ENCODE measurements around the gene MRGPRF. TPM values are rescaled to one million over a fixed set of nuclear protein-coding genes. Genes with fewer than 3 reads are reported as not detected.

MRGPRF gene
- total and polyA plus RNA-seq, 2 of the 8 experiments (the other 6 are each of a cell fraction or from before 2014, with no cell fraction given), result 7.5 to 11.0 TPM

GRCh38 chr11:68961245-68961644, 51.8 kb downstream of the MRGPRF start:
- Histone ChIP-seq H4K91ac (replicated peaks; ENCODE audit: insufficient read length, low read length) (no peak overlapping the region), H3K4me3 (ENCODE audit: extremely low read depth in 1 of 4, insufficient read depth in 2 of 4, low read depth in 3 of 4, low read length in 4 of 4) (no peak overlapping the region), H3K23me2 (ENCODE audit: low read depth, low read length) (no peaks in the 10 kb centered on the region), H4K20me1 (replicated peaks in 1 of 2; ENCODE audit: control insufficient read depth in 1 of 2, insufficient read depth in 2 of 2, low read length in 2 of 2) (peaks cover 0 to 2% of the 10 kb centered on the region in 2 experiments), H2BK12ac (ENCODE audit: low read depth, low read length) (no peak overlapping the region), H3K18ac (ENCODE audit: extremely low read depth, low read length) (no peak overlapping the region), H2AK5ac (ENCODE audit: low read depth, low read length) (no peak overlapping the region), H3K4me1 (replicated peaks in 1 of 4; ENCODE audit: control insufficient read depth in 3 of 4, insufficient read depth in 4 of 4, low read length in 3 of 4) (peaks cover 0 to 3% (median under 1%) of the 10 kb centered on the region in 4 experiments; a peak in 1 of 7 replicates), H3K27me3 (replicated peaks in 1 of 4; ENCODE audit: control insufficient read depth in 3 of 4, extremely low read depth in 1 of 4, insufficient read depth in 3 of 4, low read length in 3 of 4) (no peaks in the 10 kb centered on the region), H4K8ac (ENCODE audit: extremely low read depth, insufficient read depth, low read length) (no peak overlapping the region), H3K9me3 (ENCODE audit: insufficient read depth in 2 of 2, low read depth in 1 of 2, low read length in 1 of 2) (no peaks in the 10 kb centered on the region; a peak in 1 of 4 replicates), H3K14ac (ENCODE audit: insufficient read length) (no peak overlapping the region), H2BK120ac (replicated peaks; ENCODE audit: low read depth, low read length) (no peak overlapping the region), H2BK5ac (ENCODE audit: low read depth, low read length) (no peak overlapping the region), H3K36me3 (ENCODE audit: control insufficient read depth in 2 of 4, insufficient read depth in 4 of 4, low read length in 3 of 4) (no peaks in the 10 kb centered on the region), H3K23ac (ENCODE audit: insufficient read length) (no peak overlapping the region), H3K79me1 (ENCODE audit: low read depth, low read length) (no peaks in the 10 kb centered on the region), H3K27ac (ENCODE audit: low read depth, low read length) (no peak overlapping the region), H2BK20ac (ENCODE audit: low read length) (no peak overlapping the region), H3K9ac (replicated peaks in 1 of 4; ENCODE audit: extremely low read depth in 1 of 4, low read depth in 3 of 4, low read length in 3 of 4) (no peak overlapping the region), H3K4me2 (ENCODE audit: insufficient read depth in 1 of 2, low read depth in 2 of 2, low read length in 2 of 2) (no peak overlapping the region), H3K4ac (replicated peaks; ENCODE audit: insufficient read length, low read depth, low read length) (no peak overlapping the region), H4K5ac (ENCODE audit: insufficient read length, low read depth, low read length) (no peak overlapping the region), H3K56ac (replicated peaks; ENCODE audit: insufficient read length, low read depth, low read length) (no peak overlapping the region), H3K79me2 (ENCODE audit: control insufficient read depth in 1 of 2, insufficient read depth in 2 of 2, low read length in 2 of 2) (no peaks in the 10 kb centered on the region), H2AFZ (ENCODE audit: low read length) (no peak overlapping the region), H2BK15ac (ENCODE audit: low read length) (no peak overlapping the region)
- ChIA-PET CTCF (ENCODE audit: partially characterized antibody) (no interaction called here), POLR2A (ENCODE audit: partially characterized antibody) (no interaction called here)
- FAIRE-seq (no peak), DNase-seq (ENCODE audit: low read depth in 1 of 2, low spot score in 2 of 2) (no peak)
- 93% methylated on average over 7 of the region's 8 CpGs; no CpG with 5 or more reads in 1 of the 2 experiments for WGBS, 2 experiments (ENCODE audit: extremely low coverage in 1 of 2, insufficient coverage in 1 of 2, insufficient read length in 1 of 2, insufficient replicate concordance in 2 of 2, low coverage in 1 of 2, low lambda C conversion rate in 2 of 2, missing lambda C conversion rate in 1 of 2)
- TF ChIP-seq EP300 (IDR thresholded peaks at IDR 0.05; ENCODE audit: borderline replicate concordance in 1 of 2, low read depth in 2 of 2, low read length in 2 of 2), result no peak
- TF ChIP-seq SIRT6 (IDR thresholded peaks at IDR 0.05; ENCODE audit: low read length), result no peak
- no peak for TF ChIP-seq TEAD4 (IDR thresholded peaks at IDR 0.05; ENCODE audit: low read depth, low read length)
- TF ChIP-seq CBX5 (IDR thresholded peaks at IDR 0.05; ENCODE audit: low read depth, low read length), result no peak
- no peak for TF ChIP-seq NRF1 (IDR thresholded peaks at IDR 0.05; ENCODE audit: low read depth, low read length)
- TF ChIP-seq JUN (IDR thresholded peaks at IDR 0.05; ENCODE audit: low read depth, low read length), result no peak
- TF ChIP-seq SP1 (IDR thresholded peaks at IDR 0.05; ENCODE audit: low read depth, low read length), result no peak
- TF ChIP-seq E2F6 (IDR thresholded peaks at IDR 0.05), result no peak
- no peak for TF ChIP-seq TAF1 (IDR thresholded peaks at IDR 0.05; ENCODE audit: low read depth, low read length)
- no peak for TF ChIP-seq KDM4A (IDR thresholded peaks at IDR 0.05; ENCODE audit: low read depth, low read length, severe bottlenecking)
- TF ChIP-seq BACH1 (IDR thresholded peaks at IDR 0.05; ENCODE audit: low read length), result no peak

Measured in H1 (cell line).